H9 (cell line): ENCODE results near the gene NYAP1. TPM values are rescaled to one million over a fixed set of nuclear protein-coding genes. Genes with fewer than 3 reads are reported as not detected.

ENCODE experiments used
- DNase-seq: peaks from one replicate; pipeline ENCODE4 v3.0.0-alpha.2; 2017
- H2AFZ ChIP-seq: one replicate; pipeline ENCODE4 v1.6.1; 2013; ENCODE audit warnings: mild to moderate bottlenecking, low read length, control low read depth, moderate library complexity
- H2AK5ac ChIP-seq: 2 replicates; pipeline ENCODE4 v1.6.1; 2013; ENCODE audit warnings: low read length, control low read depth, mixed read lengths; ENCODE audit not compliant: insufficient read length
- H2BK120ac ChIP-seq: one replicate; pipeline ENCODE4 v1.6.1; 2013; ENCODE audit warnings: low read depth, mild to moderate bottlenecking, low read length, control low read depth, inconsistent platforms; ENCODE audit not compliant: poor library complexity, severe bottlenecking
- H2BK12ac ChIP-seq: 2 replicates; pipeline ENCODE4 v1.6.1; 2013; ENCODE audit warnings: low read length, control low read depth, mixed read lengths, low read depth; ENCODE audit not compliant: insufficient read length
- H2BK15ac ChIP-seq: 2 replicates; pipeline ENCODE4 v1.6.1; 2013; ENCODE audit warnings: low read depth, low read length, control low read depth
- H2BK20ac ChIP-seq: one replicate; pipeline ENCODE4 v1.6.1; 2013; ENCODE audit warnings: low read depth, mild to moderate bottlenecking, low read length, control low read depth, inconsistent platforms; ENCODE audit not compliant: poor library complexity, severe bottlenecking
- H2BK5ac ChIP-seq: 2 replicates; pipeline ENCODE4 v1.6.1; 2013; ENCODE audit warnings: low read length, control low read depth, mixed read lengths; ENCODE audit not compliant: insufficient read length
- H3K14ac ChIP-seq: 2 replicates; pipeline ENCODE4 v1.6.1; 2013; ENCODE audit warnings: low read length, control low read depth; ENCODE audit not compliant: insufficient read depth
- H3K18ac ChIP-seq: 2 replicates; pipeline ENCODE4 v1.6.1; 2013; ENCODE audit warnings: low read depth, mild to moderate bottlenecking, mixed read lengths, low read length, control low read depth; ENCODE audit not compliant: insufficient read length
- H3K23ac ChIP-seq: 2 replicates; pipeline ENCODE4 v1.6.1; 2013; ENCODE audit warnings: low read length, control low read depth, mixed read lengths, low read depth; ENCODE audit not compliant: insufficient read length
- H3K23me2 ChIP-seq: 2 replicates; pipeline ENCODE4 v1.6.1; 2013; ENCODE audit warnings: low read depth, mild to moderate bottlenecking, mixed read lengths, low read length, control low read depth; ENCODE audit not compliant: insufficient read length, poor library complexity, severe bottlenecking
- H3K27ac ChIP-seq: 2 replicates; pipeline ENCODE4 v1.5.1; 2013; ENCODE audit warnings: low read length, control low read depth, mixed read lengths, low read depth; ENCODE audit not compliant: insufficient read length
- H3K27me3 ChIP-seq: 2 replicates; pipeline ENCODE4 v1.6.1; 2013; ENCODE audit warnings: low read length, control low read depth, inconsistent platforms; ENCODE audit not compliant: insufficient read depth
- H3K4ac ChIP-seq: 2 replicates; pipeline ENCODE4 v1.6.1; 2013; ENCODE audit warnings: low read depth, mild to moderate bottlenecking, control low read depth, inconsistent platforms, low read length, moderate library complexity
- H3K4me1 ChIP-seq: 2 replicates; pipeline ENCODE4 v1.6.1; 2013; ENCODE audit warnings: low read length, control low read depth, inconsistent platforms; ENCODE audit not compliant: insufficient read depth
- H3K4me2 ChIP-seq: 2 replicates; pipeline ENCODE4 v1.6.1; 2013; ENCODE audit warnings: low read length, control low read depth, mixed read lengths; ENCODE audit not compliant: insufficient read length, insufficient read depth
- H3K56ac ChIP-seq: 2 replicates; pipeline ENCODE4 v1.6.1; 2013; ENCODE audit warnings: low read depth, mild to moderate bottlenecking, mixed read lengths, low read length, control low read depth; ENCODE audit not compliant: insufficient read length
- H3K79me1 ChIP-seq: 2 replicates; pipeline ENCODE4 v1.6.1; 2013; ENCODE audit warnings: low read depth, mild to moderate bottlenecking, moderate library complexity, low read length, control low read depth, inconsistent platforms; ENCODE audit not compliant: insufficient read depth, poor library complexity, severe bottlenecking
- H3K79me2 ChIP-seq: 2 replicates; pipeline ENCODE4 v1.6.1; 2013; ENCODE audit warnings: low read length, control low read depth, inconsistent platforms; ENCODE audit not compliant: insufficient read depth
- H3K9ac ChIP-seq: 2 replicates; pipeline ENCODE4 v1.6.1; 2013; ENCODE audit warnings: low read length, control low read depth, mixed read lengths; ENCODE audit not compliant: insufficient read length; ENCODE audit errors: extremely low read depth
- H3K9me3 ChIP-seq: one replicate; pipeline ENCODE4 v1.6.1; 2013; ENCODE audit warnings: low read depth, low read length, inconsistent platforms; ENCODE audit not compliant: control insufficient read depth
- H3T11ph ChIP-seq: one replicate; pipeline ENCODE4 v1.6.1; 2013; ENCODE audit warnings: mild to moderate bottlenecking, low read length, control low read depth, inconsistent platforms
- H4K20me1 ChIP-seq: one replicate; pipeline ENCODE4 v1.6.1; 2013; ENCODE audit not compliant: control insufficient read depth, insufficient read length, insufficient read depth
- H4K5ac ChIP-seq: 2 replicates; pipeline ENCODE4 v1.6.1; 2013; ENCODE audit warnings: low read depth, mild to moderate bottlenecking, mixed read lengths, low read length, control low read depth; ENCODE audit not compliant: insufficient read length
- H4K8ac ChIP-seq: replicated peaks from 2 replicates; pipeline ENCODE4 v1.6.1; 2013; ENCODE audit warnings: low read length, control low read depth, mixed read lengths, low read depth; ENCODE audit not compliant: insufficient read length
- H4K91ac ChIP-seq: 2 replicates; pipeline ENCODE4 v1.6.1; 2013; ENCODE audit warnings: low read depth, mild to moderate bottlenecking, moderate library complexity, mixed read lengths, low read length, control low read depth; ENCODE audit not compliant: insufficient read length
- H3K27ac Mint-ChIP-seq, 3 experiments: 2 replicates in 2 of 3; 3 replicates in 1 of 3; pipeline ENCODE4 v1.8.0; 2020 to 2021; ENCODE audit warnings: mixed read lengths in 3 of 3, mild to moderate bottlenecking in 1 of 3, moderate library complexity in 1 of 3
- H3K27me3 Mint-ChIP-seq: 2 replicates; pipeline ENCODE4 v1.8.0; 2021; ENCODE audit warnings: low read depth, mild to moderate bottlenecking, moderate library complexity, mixed read lengths
- H3K36me3 Mint-ChIP-seq, 3 experiments: 2 replicates in 2 of 3; 3 replicates in 1 of 3; pipeline ENCODE4 v1.8.0; 2020 to 2021; ENCODE audit warnings: low read depth in 3 of 3, mixed read lengths in 3 of 3; ENCODE audit not compliant: insufficient read depth in 1 of 3
- H3K4me1 Mint-ChIP-seq, 2 experiments: 2 replicates each; pipeline ENCODE4 v1.8.0; 2020; ENCODE audit warnings: mixed read lengths in 2 of 2
- H3K4me3 Mint-ChIP-seq, 2 experiments: 2 replicates in 1 of 2; 3 replicates in 1 of 2; pipeline ENCODE4 v1.8.0; 2020 to 2021; ENCODE audit warnings: mild to moderate bottlenecking in 2 of 2, mixed read lengths in 2 of 2, moderate library complexity in 1 of 2
- H3K9me3 Mint-ChIP-seq, 2 experiments: 2 replicates in 1 of 2; 3 replicates in 1 of 2; pipeline ENCODE4 v1.8.0; 2020; ENCODE audit warnings: mild to moderate bottlenecking in 2 of 2, mixed read lengths in 2 of 2, moderate library complexity in 1 of 2
- WGBS: extraction: QIAGEN DNeasy Blood & Tissue Kit; methylation state at CpG from one replicate; pipeline ENCODE4 v1.1.7; 2013; ENCODE audit warnings: missing lambda C conversion rate, low lambda C conversion rate, mixed read lengths; ENCODE audit not compliant: insufficient read length; ENCODE audit errors: extremely low coverage; 5-methylcytosine and 5-hydroxymethylcytosine counted together
- total RNA-seq: library from RNA; stranded (reverse); gene quantifications from 2 replicates; pipeline ENCODE4 v1.2.1, GENCODE V29; 2021
- TF ChIP-seq, protein P1 (sequence below): fragments of 200-600 bp; sonication (generic); conservative IDR thresholded peaks from 3 replicates; pipeline ENCODE4 v1.8.0; 2021; ENCODE audit warnings: antibody characterized with exemption, mild to moderate bottlenecking

The NYAP1 gene
- total RNA-seq, 1 experiment from 2014 or later = 3.2 TPM

GRCh38 chr7:100486753-100487446, 3.2 kb downstream of the NYAP1 start:
- TF ChIP-seq, protein P1, sequence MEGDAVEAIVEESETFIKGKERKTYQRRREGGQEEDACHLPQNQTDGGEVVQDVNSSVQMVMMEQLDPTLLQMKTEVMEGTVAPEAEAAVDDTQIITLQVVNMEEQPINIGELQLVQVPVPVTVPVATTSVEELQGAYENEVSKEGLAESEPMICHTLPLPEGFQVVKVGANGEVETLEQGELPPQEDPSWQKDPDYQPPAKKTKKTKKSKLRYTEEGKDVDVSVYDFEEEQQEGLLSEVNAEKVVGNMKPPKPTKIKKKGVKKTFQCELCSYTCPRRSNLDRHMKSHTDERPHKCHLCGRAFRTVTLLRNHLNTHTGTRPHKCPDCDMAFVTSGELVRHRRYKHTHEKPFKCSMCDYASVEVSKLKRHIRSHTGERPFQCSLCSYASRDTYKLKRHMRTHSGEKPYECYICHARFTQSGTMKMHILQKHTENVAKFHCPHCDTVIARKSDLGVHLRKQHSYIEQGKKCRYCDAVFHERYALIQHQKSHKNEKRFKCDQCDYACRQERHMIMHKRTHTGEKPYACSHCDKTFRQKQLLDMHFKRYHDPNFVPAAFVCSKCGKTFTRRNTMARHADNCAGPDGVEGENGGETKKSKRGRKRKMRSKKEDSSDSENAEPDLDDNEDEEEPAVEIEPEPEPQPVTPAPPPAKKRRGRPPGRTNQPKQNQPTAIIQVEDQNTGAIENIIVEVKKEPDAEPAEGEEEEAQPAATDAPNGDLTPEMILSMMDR = no peak
- H3K14ac ChIP-seq = no peak overlapping the region
- no peak overlapping the region for H4K5ac ChIP-seq
- Mint-ChIP-seq H3K4me1 (peaks cover 25 to 50% of the 10 kb centered on the region in 2 experiments), H3K4me3 (no peak overlapping the region), H3K27me3 (peaks cover 3% of the 10 kb centered on the region), H3K27ac (no peak overlapping the region), H3K36me3 (peaks cover 0 to 8% (median 0%) of the 10 kb centered on the region in 3 experiments; a peak in 1 of 7 replicates), H3K9me3 (peaks cover 0 to 2% of the 10 kb centered on the region in 2 experiments; a peak in 1 of 5 replicates)
- H3K27me3 ChIP-seq = no peaks in the 10 kb centered on the region
- H3K23me2 ChIP-seq = peaks cover 5% of the 10 kb centered on the region
- no peak overlapping the region for H2BK5ac ChIP-seq
- H4K91ac ChIP-seq = no peak overlapping the region
- no peak overlapping the region for H3T11ph ChIP-seq
- H3K23ac ChIP-seq = no peak overlapping the region
- H2AFZ ChIP-seq = no peak overlapping the region
- no peak overlapping the region for H3K27ac ChIP-seq
- H3K4me2 ChIP-seq = no peak overlapping the region
- no peak overlapping the region for H4K8ac ChIP-seq
- no peaks in the 10 kb centered on the region for H3K79me2 ChIP-seq
- no peak overlapping the region for H3K18ac ChIP-seq
- no peak overlapping the region for H2BK12ac ChIP-seq
- peak; percentile 52 for DNase-seq
- no peak overlapping the region for H2AK5ac ChIP-seq
- H3K79me1 ChIP-seq = no peaks in the 10 kb centered on the region
- no peak overlapping the region for H2BK120ac ChIP-seq
- no peaks in the 10 kb centered on the region for H3K9me3 ChIP-seq
- H4K20me1 ChIP-seq = no peaks in the 10 kb centered on the region
- H3K56ac ChIP-seq = no peak overlapping the region
- WGBS = no CpG with 5 or more reads among the region's 30 CpGs
- H3K4me1 ChIP-seq = peaks cover 2% of the 10 kb centered on the region; the same call in 1 of the 2 replicates
- no peak overlapping the region for H3K9ac ChIP-seq
- no peak overlapping the region for H2BK20ac ChIP-seq
- H2BK15ac ChIP-seq = no peak overlapping the region
- H3K4ac ChIP-seq = no peak overlapping the region
